DMS153 treated with DMSO at 0.1 percent for 48 hours (cell line): ENCODE results near the gene CDH6.

Experiments used
- DNase-seq: peaks from one replicate; lab custom pipeline; 2025; ENCODE audit not compliant: unreplicated experiment; lab: John Stamatoyannopoulos, UW

CDH6 gene

DNA sequence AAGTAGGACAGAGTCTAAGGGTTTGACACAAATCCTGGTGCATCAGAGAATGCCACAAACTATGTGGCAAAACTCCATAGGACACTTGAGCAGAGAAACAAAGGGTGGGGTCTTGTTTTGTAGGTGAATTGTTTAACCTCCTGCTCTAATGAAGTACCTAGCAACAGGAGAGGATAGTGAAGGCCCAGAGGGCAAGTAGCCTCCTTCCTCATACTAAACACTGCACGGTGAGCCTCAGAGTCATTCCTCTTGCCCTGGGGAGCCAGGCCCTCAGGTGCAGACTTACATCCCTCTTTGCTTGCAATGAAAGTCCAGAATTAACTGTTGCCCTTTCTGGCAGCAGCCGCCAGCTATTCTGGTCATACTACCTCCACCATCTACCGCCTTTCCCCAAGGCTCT, 172.3 kb downstream of the CDH6 start:
- DNase-seq, result no peak

DNA sequence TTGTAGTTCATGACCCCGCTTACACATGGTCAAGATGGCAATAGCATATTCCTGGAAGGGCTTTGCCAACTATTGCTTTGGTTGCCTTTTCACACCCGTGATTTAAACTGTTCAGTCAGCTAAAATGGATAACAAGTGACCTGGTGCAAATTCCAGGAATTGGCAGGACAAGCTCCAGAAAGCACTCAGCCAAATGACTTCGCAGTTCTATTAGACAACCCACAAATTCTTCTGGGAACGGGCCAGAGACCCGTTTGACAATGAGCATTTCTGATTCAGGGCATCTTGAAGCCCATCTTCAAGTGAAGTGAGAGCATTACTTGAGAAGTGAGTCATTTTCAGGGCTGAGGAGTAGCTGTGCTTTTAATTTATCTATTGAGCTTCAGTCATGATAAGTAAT, 173.5 kb downstream of the CDH6 start:
- DNase-seq, result no peak

DNA sequence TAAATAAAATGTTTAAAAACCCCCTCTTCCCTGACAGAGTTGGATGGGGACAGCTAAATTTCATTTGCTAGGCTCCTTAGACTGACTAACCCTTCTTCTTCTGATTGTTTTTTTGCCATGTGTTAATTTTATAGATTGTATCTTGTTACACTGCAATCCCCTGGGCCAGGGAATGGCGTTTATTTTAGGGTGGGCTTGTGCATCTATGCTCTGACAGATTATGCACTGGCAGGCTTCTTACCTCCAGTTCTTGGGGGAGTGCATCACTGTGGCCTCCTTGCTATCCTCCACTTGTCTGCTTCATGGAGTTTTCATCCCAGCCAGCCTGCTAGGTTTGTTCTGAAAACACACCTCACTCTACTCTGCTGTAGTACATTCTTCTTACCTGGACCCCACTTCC, 178.6 kb downstream of the CDH6 start:
- no peak for DNase-seq

DNA sequence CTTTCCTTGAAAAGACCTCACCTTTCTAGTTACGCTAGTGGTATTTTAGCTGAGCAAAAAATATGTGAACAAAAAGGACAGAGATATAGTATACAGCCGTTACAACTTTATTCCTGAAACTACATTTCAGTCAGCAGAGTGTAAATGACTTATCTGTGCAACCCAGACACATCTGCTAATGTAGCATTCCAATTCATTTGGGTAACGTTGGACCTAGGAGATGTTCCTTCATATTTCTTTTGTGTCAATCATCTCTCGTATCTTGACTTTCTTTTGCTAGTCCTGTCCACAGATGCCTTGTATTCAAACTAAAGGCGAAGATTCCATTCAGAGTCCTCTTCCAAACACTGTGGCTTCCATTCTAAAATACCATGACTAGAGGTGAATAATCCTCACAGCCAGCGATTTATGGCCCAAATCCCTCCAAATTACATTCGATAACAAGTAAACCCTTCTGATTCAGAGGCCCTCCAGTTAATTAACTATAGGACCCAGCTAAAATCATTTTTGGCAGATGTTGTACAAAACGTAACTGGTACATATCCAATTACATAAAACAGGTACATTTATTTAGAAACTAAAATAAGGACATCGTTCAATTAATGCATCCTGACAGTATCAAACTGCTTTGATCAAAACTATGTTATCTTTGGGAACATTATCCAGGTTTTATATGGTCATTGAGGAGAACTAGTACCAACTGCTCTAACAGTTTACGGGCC, 182.7 kb downstream of the CDH6 start:
- DNase-seq, result no peak

DNA sequence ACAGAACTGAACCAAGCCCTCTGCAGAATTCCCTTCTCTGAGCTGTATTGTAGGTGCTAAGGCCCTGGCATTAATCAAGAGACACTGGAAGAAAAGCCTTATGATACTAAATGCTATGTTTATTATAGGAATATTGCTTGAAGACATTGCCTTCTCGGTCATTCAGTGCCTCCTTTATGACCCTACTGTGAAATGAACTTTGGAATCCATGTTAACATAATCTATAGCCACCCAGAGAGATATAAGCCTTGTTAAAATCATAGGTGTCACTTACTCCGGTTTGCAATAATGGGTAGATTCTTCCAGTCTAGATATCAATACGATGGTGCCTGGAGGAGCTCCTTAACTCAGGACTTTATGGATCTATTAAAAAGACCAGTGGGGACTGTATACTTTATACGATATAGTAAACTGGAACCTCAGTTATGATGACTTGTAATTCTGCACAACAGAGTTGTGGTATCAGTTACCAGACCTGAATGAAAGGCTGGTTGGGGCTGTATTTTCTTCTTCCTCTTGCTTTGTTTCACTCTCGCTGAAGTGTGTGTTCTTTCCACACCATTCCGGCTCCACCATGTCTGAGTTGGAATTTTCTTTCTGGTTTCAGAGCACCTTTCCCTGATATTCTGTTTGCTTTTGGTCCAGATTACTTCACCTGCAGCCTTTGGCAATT, 183.9 kb downstream of the CDH6 start:
- DNase-seq, result no peak

DNA sequence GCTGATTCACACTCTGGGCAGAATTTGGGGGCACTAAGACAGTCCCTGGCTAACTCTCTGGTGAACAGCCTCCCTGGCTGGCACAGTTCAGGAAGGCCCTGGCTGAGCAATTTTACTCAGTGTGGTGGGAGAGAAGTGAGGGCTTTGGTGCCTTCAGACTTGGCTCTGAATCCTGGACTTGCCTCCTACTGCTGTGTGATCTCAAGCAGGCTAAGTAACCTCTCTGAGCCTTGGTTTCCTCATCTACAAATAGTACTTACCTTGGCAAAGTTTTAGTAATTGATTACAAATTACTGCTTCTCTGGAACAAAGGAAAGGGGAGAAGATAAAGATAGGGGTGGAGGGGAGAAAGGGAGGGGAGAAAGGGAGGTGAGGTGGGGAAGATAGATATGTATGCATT, 184.7 kb downstream of the CDH6 start:
- no peak for DNase-seq
